Tibial nerve (tissue), 4 donors: ENCODE measurements around the gene TTC39B.

Source experiments
- CTCF ChIP-seq, 5 experiments: fragments of 200-600 bp in 3 of 5; fragments of 450-650 bp in 2 of 5; sonication (generic) in 3 of 5; IDR thresholded peaks; one replicate each; pipeline ENCODE4 v1.5.1; 2016 to 2019; ENCODE audit warnings: antibody characterized with exemption in 5 of 5, mild to moderate bottlenecking in 3 of 5, moderate library complexity in 2 of 5
- EP300 ChIP-seq, 2 donors: sonication (generic); formaldehyde crosslinking; IDR thresholded peaks; one replicate each; pipeline ENCODE4 v1.6.1; 2017; ENCODE audit warnings: antibody characterized with exemption in 2 of 2, mild to moderate bottlenecking in 1 of 2
- POLR2A ChIP-seq, 2 donors: fragments of 450-650 bp; IDR thresholded peaks; one replicate each; pipeline ENCODE4 v1.6.1; 2017; ENCODE audit warnings: antibody characterized with exemption in 2 of 2, mild to moderate bottlenecking in 2 of 2, moderate library complexity in 2 of 2

- TF ChIP-seq CTCF (IDR thresholded peaks at IDR 0.05) (no peak), EP300 (IDR thresholded peaks at IDR 0.05) (no peak), POLR2A (IDR thresholded peaks at IDR 0.05) (no peak)
Observed at GRCh38 chr9:15239816-15240215, 67.2 kb downstream of the TTC39B start.
